Measurements from ENCODE around the gene MAP4K5.
"Not testable (repeated sequence)": the region's sequence is repeated elsewhere in the genome, so short reads cannot be mapped to it uniquely, and the experiment has no call there.

The MAP4K5 gene

DNA sequence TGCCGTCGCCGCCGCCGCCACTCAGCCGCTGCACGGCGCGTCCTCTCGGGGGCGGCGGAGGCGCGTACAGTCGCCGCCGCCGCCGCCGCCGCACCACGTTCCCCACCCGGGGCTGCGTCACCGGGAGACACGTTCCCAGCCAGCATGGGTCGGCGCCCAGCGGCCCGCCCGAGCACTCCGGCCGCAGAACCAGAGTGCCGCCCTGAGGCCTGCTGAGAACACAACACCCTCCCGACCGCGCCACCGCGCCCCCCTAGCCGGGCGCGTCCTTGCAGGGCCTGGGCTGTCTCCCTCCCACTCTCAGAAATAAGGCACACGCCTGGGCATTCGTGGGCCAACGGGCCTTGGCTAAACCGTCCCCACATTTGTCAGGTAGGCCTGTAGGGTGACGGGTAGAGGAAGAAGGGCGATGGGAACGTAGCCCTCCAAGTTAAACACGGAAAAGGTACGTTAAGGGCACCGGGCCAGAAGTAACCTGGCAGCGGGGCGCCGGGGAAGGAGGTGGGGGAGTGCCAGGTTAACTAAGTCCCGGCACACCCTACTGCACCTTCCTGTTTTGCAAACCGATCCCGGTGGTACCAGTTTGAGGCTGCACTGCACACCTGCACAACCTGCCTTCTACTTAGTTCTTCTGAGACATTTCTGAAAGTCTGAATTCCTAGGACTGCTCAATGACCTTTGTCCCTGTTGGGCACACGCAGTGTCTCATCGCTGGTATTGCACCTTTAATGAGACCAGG lies at the start of gene MAP4K5:
TSS of gene MAP4K5 (minus strand) at position 68 of the 739 bp plus-strand sequence. CDS start 520 bp downstream, outside the sequence.
- DNase-seq (ENCODE audit: low read depth in 2 of 2): peak; percentile 80 to 82

DNA sequence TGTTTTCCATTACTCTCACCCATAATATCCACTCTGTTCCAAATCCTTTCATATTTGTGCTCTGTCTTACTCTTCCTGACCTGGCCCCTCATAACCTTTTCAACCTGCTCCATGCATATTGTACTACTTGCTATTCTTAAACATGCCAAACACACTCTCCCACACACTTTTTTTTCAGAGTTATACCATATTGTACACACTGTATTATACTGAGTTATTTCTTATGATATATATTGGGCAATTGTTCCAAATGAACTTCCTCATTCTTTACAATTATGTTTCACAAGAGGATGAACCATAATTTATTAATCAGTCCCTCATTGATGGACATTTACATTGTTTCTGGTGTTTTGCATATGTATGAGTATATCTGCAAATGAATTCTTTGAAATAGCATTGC lies 46.1 kb upstream of the MAP4K5 start:
- no peak for DNase-seq (ENCODE audit: low read depth in 2 of 2)

DNA sequence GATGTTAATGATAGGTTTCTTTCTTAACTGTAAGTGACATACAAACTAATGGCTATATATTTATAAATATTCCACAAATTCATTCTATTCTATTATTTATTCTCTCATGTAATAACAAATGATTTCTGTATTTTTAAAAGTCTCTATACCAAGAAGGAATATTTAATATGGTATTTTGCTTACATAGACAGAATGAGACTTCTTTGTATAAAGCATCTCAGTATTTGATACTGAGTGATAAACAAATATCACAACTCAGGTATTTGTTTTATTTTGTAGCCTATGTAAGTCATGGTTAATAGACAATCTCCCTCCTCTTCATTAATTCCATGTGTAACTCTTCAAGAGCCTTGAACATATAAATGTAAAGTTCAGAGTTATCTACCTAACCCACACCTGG lies 45.6 kb upstream of the MAP4K5 start:
- DNase-seq (ENCODE audit: low read depth in 2 of 2): no peak

DNA sequence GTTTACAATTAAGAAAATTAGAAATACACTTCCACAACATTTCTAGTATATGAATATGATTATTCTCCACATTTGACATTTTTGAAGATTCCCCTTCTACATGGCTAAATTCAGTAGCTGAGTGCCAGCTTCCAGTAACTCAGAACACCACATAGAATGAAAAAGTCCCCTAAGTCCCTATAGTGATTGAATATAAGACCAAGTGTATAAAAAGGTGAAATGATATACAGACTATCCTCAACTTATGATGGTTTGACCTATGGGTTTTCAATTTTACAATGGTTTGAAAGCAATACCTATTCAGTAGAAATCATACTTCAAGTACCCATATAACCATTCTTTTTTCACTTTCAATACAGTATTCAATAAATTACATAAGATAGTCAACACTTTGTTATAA lies 43.4 kb upstream of the MAP4K5 start:
- no peak for DNase-seq (ENCODE audit: low read depth in 2 of 2)

DNA sequence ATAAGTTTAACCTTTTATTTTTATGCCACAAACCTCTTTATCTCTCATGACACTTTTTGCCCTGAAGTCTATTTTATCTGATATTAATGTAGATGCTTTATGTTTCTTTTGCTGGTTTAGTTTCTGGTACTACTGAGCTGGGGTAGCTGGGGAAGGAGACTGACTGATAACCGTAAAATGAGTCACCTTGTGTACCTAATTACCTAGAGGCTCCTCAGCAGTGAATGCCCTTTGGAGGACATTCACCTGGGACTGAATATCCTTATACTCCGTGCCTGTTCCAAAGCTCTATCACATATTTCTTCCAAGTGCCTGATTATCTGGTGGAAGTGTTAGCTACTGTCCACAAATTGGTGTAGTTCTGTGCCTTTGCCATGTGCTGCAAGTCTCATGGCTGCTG lies 41.5 kb upstream of the MAP4K5 start:
- DNase-seq (ENCODE audit: low read depth in 2 of 2): no peak

DNA sequence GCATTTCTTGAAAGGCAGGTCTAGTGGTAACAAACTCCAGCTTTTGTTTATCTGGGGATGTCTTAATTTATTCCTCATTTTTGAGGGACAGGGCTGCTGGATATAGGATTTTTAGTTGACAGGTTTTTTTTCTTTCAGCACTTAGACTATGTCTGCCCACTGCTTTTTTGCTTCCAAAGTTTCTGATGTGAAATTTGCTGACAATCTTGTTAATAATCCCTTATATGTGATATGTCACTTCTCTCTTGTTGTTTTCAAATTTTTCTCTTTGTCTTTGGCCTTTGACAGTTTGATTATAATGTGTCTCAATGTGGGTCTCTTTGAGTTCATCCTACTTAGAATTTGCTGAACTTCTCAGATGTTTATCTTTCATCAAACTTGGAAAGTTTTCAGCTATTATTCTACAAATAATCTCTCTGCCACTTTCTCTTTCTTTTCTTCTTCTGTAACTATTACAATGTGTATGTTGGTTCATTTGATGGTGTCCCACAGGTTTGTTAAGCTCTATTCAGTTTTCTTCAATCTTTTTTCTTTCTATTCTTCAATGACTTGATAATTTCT lies 37.4 kb upstream of the MAP4K5 start:
- DNase-seq (ENCODE audit: low read depth in 2 of 2): no peak

DNA sequence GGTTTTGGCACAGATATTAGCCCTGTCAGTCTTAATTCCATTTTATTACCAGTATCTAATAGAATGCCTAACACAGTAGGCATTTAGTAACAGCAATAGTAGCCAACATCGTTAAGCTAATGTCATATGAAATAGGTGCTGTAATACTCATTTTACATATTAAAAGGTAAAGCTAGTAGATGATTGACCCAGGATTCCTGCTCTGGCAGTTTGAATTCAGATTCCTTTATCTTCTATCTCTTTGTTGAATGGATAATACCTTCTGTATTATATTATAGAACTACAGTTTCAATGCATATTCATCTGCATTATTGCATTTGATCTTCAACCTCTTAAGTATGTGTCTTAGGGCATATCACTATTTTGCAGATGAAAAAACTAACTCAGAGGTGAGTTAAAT lies 30.5 kb upstream of the MAP4K5 start:
- no peak for DNase-seq (ENCODE audit: low read depth in 2 of 2)

DNA sequence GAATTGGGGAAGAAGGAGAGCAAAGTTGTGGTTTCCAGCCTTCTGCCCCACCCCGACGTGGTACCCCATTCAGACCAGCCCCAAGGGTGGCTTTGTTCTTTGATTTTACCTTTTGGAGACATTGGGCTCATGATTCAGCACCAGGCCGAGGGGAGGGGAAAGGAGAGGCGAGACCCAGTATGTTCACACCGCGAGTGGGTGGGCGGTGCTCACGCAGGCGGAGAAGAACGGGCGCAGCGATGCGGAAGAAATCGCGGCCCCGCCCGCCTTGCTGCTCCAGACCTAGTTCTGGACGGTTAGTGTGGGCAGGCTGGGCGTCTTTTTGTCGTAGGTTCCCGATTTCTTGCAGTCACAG lies 28.5 kb upstream of the MAP4K5 start:
- DNase-seq (ENCODE audit: low read depth in 2 of 2): peak; percentile 24 to 36

DNA sequence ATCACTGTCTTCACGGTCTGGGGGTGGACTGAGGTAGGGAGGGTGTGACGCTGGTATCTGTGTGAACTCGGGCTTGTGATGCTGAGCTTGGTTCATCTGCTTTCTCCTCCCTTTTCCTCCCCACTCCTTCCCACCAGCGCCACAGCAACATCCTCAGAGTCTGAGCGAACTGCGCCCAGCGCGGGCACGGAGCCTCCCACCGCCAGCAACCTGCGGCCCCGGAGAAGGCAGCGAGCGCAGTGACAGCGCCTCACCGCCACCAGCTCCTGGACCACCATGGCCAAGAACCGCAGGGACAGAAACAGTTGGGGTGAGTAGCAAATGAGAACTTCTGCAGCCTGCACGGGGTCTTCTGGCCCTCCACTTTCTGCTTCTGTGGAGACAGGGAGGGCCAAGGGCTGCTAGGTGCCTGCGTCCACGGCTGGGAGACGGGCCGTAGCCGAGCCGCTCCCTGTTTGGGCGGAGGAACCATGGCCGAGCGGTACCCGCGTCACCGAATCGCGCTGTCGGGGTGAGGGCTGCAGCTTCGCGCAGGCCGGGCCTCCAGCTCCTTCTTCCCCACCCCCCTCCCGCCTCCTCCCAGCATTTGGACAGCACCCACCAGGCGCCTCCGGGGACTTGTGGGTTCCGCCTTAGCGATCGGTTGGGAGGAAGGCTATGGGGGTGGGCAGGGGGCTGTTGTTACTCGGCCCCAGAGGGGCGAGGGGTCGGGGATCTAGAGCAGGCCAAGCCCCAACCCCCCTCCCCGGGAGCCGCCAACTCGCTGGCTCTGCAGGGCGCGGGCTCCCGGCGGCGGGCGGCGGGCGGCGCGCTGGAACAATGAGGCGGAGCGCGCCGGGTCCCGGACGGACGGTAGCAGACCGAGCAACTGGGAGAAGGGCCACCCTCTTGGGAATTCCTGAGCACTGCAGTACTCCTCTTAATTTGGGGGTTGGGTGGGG lies 27.9 kb upstream of the MAP4K5 start, which contains the start of gene ATL1:
TSS of gene ATL1 (plus strand) at position 156 of the 941 bp plus-strand sequence. CDS start at position 277, 121 bp downstream.
- DNase-seq (ENCODE audit: low read depth in 2 of 2): peak in 1 of 2 donors; percentile 19

DNA sequence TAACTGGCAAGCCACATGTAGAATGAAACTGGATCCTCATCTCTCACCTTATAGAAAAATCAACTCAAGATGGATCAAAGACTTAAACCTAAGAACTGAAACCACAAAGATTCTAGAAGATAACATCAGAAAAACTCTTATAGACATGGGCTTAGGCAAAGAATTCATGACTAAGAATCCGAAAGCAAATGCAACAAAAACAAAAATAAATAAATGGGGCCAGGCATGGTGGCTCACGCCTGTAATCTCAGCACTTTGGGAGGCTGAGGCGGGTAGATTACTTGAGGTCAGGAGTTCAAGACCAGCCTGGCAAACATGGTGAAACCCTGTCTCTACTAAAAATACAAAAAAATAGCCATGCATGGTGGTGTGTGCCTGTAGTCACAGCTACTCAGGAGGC lies 20.4 kb upstream of the MAP4K5 start:
- not testable (repeated sequence) for DNase-seq (ENCODE audit: low read depth in 2 of 2)

DNA sequence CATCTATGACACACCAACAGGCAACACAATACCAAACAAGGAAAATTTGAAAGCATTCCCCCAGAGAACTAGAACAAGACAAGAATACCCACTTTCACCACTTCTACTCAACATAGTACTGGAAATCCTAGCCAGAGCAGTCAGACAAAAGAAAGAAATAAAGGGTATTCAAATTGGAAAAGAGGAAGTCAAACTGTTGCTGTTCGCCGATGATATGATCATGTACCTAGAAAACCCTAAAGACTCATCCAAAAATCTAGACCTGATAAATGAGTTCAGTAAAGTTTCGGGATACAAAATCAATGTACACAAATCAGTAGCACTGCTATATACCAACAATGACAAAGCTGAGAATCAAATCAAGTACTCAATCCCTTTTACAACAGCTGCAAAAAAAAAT lies 19.5 kb upstream of the MAP4K5 start:
- no peak for DNase-seq (ENCODE audit: low read depth in 2 of 2)

DNA sequence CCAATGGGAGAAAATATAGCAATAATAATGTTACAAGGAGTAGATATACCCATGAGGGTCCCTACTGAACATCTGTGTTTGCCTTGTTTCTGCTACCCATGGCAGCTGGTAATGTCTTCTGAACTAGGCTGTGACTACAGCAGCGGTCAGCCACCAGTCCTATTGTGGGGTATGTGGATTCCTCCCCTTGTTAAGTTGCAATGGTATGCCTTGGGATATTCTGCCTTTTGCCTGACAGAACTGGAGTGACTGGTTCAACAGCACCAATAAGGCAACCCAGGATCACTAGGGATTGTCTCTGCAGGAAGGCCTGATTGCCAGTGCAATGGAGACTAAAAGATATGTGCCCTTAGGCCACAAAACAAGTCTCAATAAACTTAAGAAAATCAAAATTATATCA lies 17.9 kb upstream of the MAP4K5 start:
- DNase-seq (ENCODE audit: low read depth in 2 of 2): no peak

DNA sequence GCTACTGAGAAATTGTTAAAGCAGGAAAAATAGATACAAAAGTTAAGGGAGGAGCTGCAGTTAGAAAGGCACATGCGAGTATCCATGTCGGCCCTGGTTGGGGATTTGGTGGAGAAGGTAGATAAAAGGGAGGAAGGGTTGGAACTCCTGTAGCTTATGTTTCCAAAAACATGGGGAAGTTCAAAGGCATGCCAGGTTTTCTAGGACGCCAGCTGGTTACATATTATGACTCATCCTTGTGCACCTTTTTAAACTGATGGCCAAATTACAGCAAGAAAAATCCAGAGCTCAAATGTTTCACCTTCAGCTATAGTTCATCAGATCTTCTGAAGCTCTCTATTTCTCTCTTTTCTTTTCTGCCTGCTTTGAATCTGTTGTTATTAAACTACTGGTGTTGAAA lies 13.2 kb upstream of the MAP4K5 start:
- no peak for DNase-seq (ENCODE audit: low read depth in 2 of 2)

DNA sequence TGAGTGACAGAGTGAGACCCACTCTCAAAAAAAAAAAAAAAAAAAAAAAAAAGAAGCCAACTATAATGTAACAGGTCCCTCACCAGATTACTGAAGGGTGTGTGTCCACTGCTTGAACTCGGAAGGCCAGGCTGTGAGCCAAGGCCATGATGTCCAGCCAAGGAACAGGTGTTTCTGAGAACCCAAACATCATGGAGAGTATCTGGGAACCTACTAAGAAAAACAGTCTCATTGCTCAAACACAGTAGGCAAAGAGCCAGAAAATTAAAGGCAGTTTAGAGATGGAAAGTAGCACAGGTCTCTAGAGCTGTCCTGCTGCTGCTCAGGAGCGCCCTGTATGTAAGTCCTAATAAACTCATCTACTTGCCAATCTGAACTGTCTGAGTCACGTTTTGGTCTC lies 12.5 kb upstream of the MAP4K5 start:
- DNase-seq (ENCODE audit: low read depth in 2 of 2): no peak

DNA sequence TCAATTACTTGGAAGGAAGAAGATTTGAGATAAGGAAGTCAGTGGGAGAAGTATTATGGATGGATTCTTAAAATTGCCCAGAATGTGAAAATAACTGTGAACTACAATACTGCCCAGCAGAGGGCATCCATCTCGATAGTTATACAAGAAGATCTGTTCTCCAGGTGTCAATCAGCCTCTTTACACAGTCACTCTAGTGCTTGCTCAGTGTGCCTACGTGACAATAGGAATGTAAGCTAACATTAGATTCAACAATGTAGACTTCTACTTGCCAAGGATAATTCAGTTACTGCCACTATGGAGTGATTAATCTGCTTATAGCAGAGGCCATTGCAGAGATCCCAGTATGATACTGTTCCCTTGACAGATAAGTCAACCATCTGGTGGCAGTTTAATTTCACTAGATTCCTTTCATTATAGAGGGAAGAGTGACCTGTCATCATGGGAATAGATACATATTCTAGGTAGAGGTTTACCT lies 10.6 kb upstream of the MAP4K5 start:
- no peak for DNase-seq (ENCODE audit: low read depth in 2 of 2)

DNA sequence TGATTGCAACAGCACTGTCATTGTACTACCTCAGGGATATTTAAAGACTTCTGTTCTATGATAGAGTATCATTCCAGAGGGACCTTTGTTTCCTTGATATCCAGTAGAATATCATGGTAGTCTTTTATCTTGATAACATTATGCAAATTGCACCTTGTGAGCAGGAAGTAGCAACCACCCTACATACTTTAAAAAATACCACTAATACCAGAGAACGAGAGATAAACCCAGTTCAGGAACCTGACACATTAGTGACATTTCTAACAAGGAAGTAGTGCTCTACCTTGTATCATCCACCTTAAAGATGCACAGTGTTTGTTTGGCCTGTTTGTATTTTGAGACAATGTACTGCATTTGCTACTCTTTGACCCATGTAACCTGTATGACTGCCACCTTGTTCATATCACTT lies 8.8 kb upstream of the MAP4K5 start:
- DNase-seq (ENCODE audit: low read depth in 2 of 2): no peak

DNA sequence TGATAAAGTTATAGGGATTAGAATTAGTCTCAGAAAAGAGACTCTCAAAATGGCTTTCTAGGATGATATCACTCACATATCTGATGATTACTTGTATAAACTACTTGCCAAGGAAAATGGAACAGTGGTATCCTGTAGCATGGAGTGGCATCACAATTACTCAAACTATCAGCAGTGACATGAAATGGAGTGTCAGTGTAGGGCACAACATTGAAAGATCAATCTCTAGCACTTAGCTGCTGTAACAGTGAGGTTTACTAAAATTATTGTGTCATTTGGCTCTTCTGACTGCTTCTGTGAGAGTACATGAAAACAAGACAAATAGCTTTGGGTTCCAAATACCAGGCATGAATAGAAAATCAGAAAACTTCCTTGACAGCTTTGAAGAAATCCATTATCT lies 6.7 kb upstream of the MAP4K5 start:
- no peak for DNase-seq (ENCODE audit: low read depth in 2 of 2)

DNA sequence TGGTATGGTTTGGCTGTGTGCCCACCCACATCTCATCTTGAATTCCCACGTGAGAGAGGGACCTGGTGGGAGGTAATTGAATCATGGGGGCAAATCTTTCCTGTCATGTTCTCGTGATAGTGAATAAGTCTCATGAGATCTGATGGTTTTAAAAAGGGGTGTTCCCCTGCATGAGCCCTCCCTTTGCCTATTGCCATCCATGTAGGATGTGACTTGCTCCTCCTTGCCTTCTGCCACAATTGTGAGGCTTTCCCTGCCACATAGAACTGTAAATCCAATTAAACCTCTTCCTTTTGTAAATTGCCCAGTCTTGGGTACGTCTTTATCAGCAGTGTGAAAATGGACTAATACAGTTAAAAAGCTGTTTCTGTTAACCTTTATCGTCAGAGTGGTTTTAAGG lies 5.7 kb upstream of the MAP4K5 start:
- not testable (repeated sequence) for DNase-seq (ENCODE audit: low read depth in 2 of 2)

DNA sequence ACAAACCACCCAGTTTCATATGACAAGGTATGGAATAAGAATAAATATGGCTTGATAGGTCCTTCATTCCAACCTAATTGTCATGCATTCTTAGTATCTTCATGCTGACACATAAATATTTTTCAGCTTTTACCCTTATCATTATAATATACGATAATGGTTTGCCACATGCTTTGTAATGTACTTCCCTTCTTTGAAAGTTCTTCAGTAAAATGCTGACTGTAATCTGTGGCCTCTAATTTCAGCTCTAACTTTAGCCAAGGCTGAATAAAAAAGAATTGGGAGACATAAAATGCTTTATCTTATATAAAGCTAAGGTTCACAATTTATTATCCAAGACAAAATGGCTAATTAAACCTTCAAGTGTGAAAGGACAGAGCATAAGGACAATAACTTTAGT lies 2.6 kb upstream of the MAP4K5 start:
- DNase-seq (ENCODE audit: low read depth in 2 of 2): no peak

DNA sequence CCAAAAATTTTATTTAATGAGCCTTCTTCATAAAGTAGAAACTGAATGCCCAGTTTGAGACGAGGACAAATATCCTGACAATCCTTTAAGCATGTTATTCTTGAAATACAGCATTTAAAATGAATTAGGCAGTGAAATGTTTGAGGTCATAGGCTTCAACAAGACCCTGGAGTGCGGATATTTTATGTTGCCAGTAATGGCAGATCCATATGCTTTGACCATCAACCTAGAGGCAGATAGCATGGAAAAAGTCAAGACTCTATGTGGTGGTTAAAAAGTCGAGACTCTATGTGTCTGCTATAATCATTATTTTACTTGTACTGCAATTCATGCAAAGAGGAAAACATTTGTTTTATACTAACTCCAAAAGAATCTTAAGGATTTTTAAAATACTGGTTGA lies 2.0 kb upstream of the MAP4K5 start:
- DNase-seq (ENCODE audit: low read depth in 2 of 2): no peak

DNA sequence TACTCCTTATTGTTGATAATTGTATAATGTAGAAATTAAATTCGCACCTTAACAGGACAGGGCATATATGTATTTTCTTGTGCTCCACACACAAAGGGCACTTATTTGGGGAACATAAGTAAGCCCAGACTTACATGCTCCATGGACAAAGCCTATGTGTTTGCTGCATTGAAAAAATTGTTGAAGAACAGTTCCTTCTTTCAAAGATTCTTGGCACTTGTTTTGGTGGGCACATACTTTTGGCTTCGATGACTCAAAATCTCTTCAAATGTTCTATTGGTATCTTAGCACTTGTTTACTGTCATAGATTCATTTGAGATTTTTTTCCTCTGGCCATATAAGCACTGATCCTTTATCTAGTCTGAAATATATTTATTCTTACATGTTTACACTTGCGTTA lies 1.4 kb upstream of the MAP4K5 start:
- DNase-seq (ENCODE audit: low read depth in 2 of 2): no peak

DNA sequence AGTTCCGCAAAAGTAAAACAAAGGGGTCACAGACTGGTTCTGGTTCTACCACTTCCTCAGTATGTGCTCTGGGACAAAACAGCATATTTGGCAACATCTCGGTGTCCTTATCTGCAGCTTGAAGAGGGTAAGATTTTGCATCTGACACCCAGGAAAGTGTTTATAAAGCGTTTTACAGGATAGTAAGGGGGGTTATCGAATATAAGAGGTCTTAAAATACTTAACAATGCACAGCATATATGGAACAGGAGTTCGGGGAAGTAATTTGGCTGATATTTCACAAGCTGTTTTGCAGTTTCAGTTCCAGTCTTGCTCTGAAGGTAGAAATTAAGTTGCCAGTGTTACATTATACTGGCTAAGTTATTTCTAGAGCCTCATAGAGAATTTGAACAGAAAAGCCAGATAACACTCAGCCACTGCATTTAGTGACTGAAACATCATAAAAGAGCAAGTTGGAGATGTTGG lies 904 bp upstream of the MAP4K5 start:
- no peak for DNase-seq (ENCODE audit: low read depth in 2 of 2)

Data from activated CD4-positive, alpha-beta T cell treated with anti-CD3 and anti-CD28 coated beads for 24 hours (primary cell).